ENCODE data around the gene RPL10A. TPM values are rescaled to one million over a fixed set of nuclear protein-coding genes. Genes with fewer than 3 reads are reported as not detected.
A peak's percentile ranks its signal among the peaks of the same experiment; 100 is the strongest.

Gene RPL10A
- total and polyA plus RNA-seq, 2 of the 13 experiments (the other 11 are each of a cell fraction or from before 2014, with no cell fraction given): 1,854 to 2,726 TPM

DNA sequence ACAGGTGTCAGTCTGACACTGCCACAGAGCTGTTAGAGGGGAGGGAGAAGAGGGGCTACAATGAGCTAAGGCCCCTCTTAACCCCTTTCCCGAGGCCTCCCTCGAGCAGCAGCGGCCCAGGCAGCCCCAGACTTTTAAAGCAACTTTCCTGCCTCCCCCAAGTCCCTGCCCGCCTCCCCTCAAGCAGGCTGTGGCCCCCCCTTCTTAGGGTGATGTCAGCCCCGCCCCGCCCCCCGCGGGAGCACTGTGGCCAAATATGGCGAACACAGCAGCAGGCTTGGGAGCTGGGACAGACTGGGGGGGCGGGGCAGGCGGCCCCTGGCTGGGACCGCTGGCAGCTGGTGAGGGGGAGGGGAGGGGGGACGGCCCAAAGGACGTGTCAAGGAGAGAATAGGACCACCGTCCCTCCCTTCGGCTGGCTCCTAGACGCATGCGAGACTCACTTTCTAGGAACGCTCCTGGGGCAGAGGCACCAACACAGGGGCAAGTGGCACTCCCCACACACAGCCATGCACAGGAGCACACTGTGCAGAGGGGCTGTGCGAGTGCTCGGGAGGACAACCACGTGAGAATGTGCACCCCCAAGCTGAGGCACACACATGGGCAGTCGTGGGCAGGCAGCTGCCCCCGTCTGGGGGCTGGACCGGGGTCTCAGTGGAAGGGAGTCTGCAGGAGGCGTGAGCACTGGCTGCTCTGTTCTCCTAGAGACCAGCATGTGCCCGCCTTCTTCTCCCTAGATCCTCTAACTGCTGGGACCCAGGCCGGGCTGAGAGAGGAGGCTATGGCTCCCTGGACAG is 22.0 kb downstream of the RPL10A start:
- no peak overlapping the region for H3K9ac ChIP-seq (ENCODE audit: insufficient read depth, low read depth, low read length)
- H4K20me1 ChIP-seq (ENCODE audit: insufficient read depth, low read length): peaks cover 57% of the 10 kb centered on the region; the same call in 1 of the 2 replicates
- TF ChIP-seq SRF (IDR thresholded peaks at IDR 0.05; ENCODE audit: low read depth, low read length): peak; percentile 76; the same call in 1 of the 2 replicates
- TF ChIP-seq SP2 (CRISPR knock-in tag; IDR thresholded peaks at IDR 0.05): no peak
- peak; percentile 14 for TF ChIP-seq RBM39 (IDR thresholded peaks at IDR 0.05; ENCODE audit: low read depth, low read length, poor library complexity, severe bottlenecking)
- TF ChIP-seq ZBTB38 (CRISPR knock-in tag; IDR thresholded peaks at IDR 0.05): 0 out of 2 replicates have a peak, but pooled peaks have one; percentile 43
- FAIRE-seq (no peak), ATAC-seq (no peak), DNase-seq (ENCODE audit: low spot score) (no peak)
- no peak overlapping the region for H3K27ac ChIP-seq (ENCODE audit: extremely low read length, insufficient read depth, low read length)
- peaks cover 45% of the 10 kb centered on the region for H3K79me2 ChIP-seq (ENCODE audit: insufficient read depth, low read length)
- H3K4me2 ChIP-seq (ENCODE audit: low read depth, low read length): no peak overlapping the region
- ChIA-PET POLR2A (interaction anchor here (1.3 kb wide), 1 partner anchor 17 kb away, joined by 4 read pairs; no protein-coding TSS in a partner anchor), CTCF (ENCODE audit: low intra/inter-chr PET ratio, low total read pairs) (no interaction called here)
- 96% methylated on average over 17 of the region's 28 CpGs for WGBS (ENCODE audit: low lambda C conversion rate)
- no peaks in the 10 kb centered on the region for H3K27me3 ChIP-seq (ENCODE audit: control insufficient read depth in 1 of 2, insufficient read depth in 2 of 2, low read length in 2 of 2)
- H3K9me3 ChIP-seq (ENCODE audit: low read length): no peaks in the 10 kb centered on the region
- no peak overlapping the region for H3K4me3 ChIP-seq (replicated peaks in 1 of 3; ENCODE audit: insufficient read depth in 1 of 3, low read depth in 2 of 3, low read length in 3 of 3)
- H3K36me3 ChIP-seq (replicated peaks in 1 of 2; ENCODE audit: control insufficient read depth in 1 of 2, insufficient read depth in 2 of 2, low read length in 2 of 2): peaks cover 11 to 15% of the 10 kb centered on the region in 2 experiments
- no TSS peak for BruUV-seq (replicated peaks)
- H2AFZ ChIP-seq (ENCODE audit: low read length): no peak overlapping the region
- in situ Hi-C loops (cut with HindIII; ENCODE audit: extremely low pct_ligation_motif_present, low pct_unique_long_range_greater_than_20kb): no loop called here
- intact Hi-C loops (cut with micrococcal nuclease; ENCODE audit: unreplicated experiment): no loop called here
- peaks cover 43% of the 10 kb centered on the region for H3K4me1 ChIP-seq (ENCODE audit: insufficient read depth, low read length)

DNA sequence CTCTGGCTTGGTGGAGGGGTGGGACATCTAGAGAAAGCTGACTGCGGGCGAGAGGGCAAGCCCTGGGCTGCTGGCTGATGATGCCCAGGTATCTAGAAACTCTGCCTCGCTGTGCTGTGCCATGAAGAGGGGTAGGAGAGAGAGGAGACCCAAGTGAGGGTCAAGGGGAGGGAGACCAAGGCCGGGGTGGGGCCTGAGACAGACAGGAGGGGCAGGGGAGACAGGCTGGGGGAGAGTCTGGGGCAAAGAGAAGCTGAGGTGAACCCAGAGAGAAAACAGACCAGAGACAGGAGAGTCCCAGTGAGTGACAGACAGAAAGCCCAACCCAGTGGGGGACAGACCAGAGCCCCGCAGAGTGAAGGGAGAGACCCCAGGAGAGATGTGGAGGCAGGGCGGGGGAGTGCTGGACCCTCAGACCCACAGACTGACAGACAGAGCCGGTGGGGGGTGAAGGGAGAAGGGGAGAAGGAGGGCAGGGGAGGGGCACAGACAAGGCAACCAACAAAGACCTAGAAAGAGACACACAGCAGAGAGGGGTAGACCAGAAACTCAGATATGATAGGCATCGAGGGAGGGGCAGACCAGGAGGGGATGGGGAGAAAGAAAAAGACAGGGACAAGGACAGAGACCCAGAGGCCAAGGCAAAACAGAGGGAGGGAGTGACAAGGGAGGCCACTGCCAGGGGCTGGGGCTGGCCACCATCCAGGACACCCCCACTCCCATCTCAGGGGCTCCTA is 22.8 kb downstream of the RPL10A start:
- peaks cover 8 to 9% of the 10 kb centered on the region in 2 experiments; a peak in 4 of 5 replicates for H3K36me3 ChIP-seq (replicated peaks in 1 of 2; ENCODE audit: control insufficient read depth in 1 of 2, insufficient read depth in 2 of 2, low read length in 2 of 2)
- H3K9ac ChIP-seq (ENCODE audit: insufficient read depth, low read depth, low read length): no peak overlapping the region
- no peak overlapping the region for H2AFZ ChIP-seq (ENCODE audit: low read length)
- no TSS peak for BruUV-seq (replicated peaks)
- DNase-seq (ENCODE audit: low spot score) (no peak), FAIRE-seq (no peak), ATAC-seq (no peak)
- in situ Hi-C loops (cut with HindIII; ENCODE audit: extremely low pct_ligation_motif_present, low pct_unique_long_range_greater_than_20kb): no loop called here
- H3K9me3 ChIP-seq (ENCODE audit: low read length): no peaks in the 10 kb centered on the region
- peaks cover 53% of the 10 kb centered on the region for H3K79me2 ChIP-seq (ENCODE audit: insufficient read depth, low read length)
- ChIA-PET CTCF (ENCODE audit: low intra/inter-chr PET ratio, low total read pairs) (no interaction called here), POLR2A (no interaction called here)
- no peak overlapping the region for H3K4me3 ChIP-seq (replicated peaks in 1 of 3; ENCODE audit: insufficient read depth in 1 of 3, low read depth in 2 of 3, low read length in 3 of 3)
- no peak overlapping the region for H3K4me2 ChIP-seq (ENCODE audit: low read depth, low read length)
- H3K27me3 ChIP-seq (ENCODE audit: control insufficient read depth in 1 of 2, insufficient read depth in 2 of 2, low read length in 2 of 2): no peaks in the 10 kb centered on the region
- peaks cover 49% of the 10 kb centered on the region for H3K4me1 ChIP-seq (ENCODE audit: insufficient read depth, low read length)
- intact Hi-C loops (cut with micrococcal nuclease; ENCODE audit: unreplicated experiment): no loop called here
- no peak overlapping the region for H3K27ac ChIP-seq (ENCODE audit: extremely low read length, insufficient read depth, low read length)
- peaks cover 61% of the 10 kb centered on the region; the same call in 1 of the 2 replicates for H4K20me1 ChIP-seq (ENCODE audit: insufficient read depth, low read length)
- 87% methylated on average over 8 of the region's 8 CpGs for WGBS (ENCODE audit: low lambda C conversion rate)
- TF ChIP-seq, protein P1, sequence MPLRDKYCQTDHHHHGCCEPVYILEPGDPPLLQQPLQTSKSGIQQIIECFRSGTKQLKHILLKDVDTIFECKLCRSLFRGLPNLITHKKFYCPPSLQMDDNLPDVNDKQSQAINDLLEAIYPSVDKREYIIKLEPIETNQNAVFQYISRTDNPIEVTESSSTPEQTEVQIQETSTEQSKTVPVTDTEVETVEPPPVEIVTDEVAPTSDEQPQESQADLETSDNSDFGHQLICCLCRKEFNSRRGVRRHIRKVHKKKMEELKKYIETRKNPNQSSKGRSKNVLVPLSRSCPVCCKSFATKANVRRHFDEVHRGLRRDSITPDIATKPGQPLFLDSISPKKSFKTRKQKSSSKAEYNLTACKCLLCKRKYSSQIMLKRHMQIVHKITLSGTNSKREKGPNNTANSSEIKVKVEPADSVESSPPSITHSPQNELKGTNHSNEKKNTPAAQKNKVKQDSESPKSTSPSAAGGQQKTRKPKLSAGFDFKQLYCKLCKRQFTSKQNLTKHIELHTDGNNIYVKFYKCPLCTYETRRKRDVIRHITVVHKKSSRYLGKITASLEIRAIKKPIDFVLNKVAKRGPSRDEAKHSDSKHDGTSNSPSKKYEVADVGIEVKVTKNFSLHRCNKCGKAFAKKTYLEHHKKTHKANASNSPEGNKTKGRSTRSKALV (CRISPR knock-in tag; IDR thresholded peaks at IDR 0.05): no peak
- TF ChIP-seq ATF1 (CRISPR knock-in tag; IDR thresholded peaks at IDR 0.05) (no peak), MED1 (CRISPR knock-in tag; IDR thresholded peaks at IDR 0.05) (no peak), TEAD3 (CRISPR knock-in tag; optimal IDR thresholded peaks at IDR 0.05; ENCODE audit: borderline replicate concordance) (no peak), ZNF205 (CRISPR knock-in tag; IDR thresholded peaks at IDR 0.05) (no peak), ZFP62 (CRISPR knock-in tag; IDR thresholded peaks at IDR 0.05) (no peak)
- TF ChIP-seq, protein P2, sequence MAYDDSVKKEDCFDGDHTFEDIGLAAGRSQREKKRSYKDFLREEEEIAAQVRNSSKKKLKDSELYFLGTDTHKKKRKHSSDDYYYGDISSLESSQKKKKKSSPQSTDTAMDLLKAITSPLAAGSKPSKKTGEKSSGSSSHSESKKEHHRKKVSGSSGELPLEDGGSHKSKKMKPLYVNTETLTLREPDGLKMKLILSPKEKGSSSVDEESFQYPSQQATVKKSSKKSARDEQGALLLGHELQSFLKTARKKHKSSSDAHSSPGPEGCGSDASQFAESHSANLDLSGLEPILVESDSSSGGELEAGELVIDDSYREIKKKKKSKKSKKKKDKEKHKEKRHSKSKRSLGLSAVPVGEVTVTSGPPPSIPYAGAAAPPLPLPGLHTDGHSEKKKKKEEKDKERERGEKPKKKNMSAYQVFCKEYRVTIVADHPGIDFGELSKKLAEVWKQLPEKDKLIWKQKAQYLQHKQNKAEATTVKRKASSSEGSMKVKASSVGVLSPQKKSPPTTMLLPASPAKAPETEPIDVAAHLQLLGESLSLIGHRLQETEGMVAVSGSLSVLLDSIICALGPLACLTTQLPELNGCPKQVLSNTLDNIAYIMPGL (CRISPR knock-in tag; IDR thresholded peaks at IDR 0.05; ENCODE audit: borderline replicate concordance in 1 of 2, low read depth in 1 of 2): no peak
